H7 (cell line): ENCODE data around the gene ATXN3L. TPM values are rescaled to one million over a fixed set of nuclear protein-coding genes. Genes with fewer than 3 reads are reported as not detected.
"Not testable (repeated sequence)": the region's sequence is repeated elsewhere in the genome, so short reads cannot be mapped to it uniquely, and the experiment has no call there.

Source experiments
- DNase-seq: peaks from one replicate; pipeline ENCODE4 v3.0.0; 2012
- H3K27me3 ChIP-seq: 2 replicates; pipeline ENCODE4 v1.6.0; 2011; ENCODE audit warnings: mild to moderate bottlenecking, low read length; ENCODE audit not compliant: control insufficient read depth, insufficient read depth
- H3K36me3 ChIP-seq: replicated peaks from 2 replicates; pipeline ENCODE4 v1.5.1; 2011; ENCODE audit warnings: low read length; ENCODE audit not compliant: control insufficient read depth, insufficient read depth
- H3K4me3 ChIP-seq: 2 replicates; pipeline ENCODE4 v1.5.1; 2011; ENCODE audit warnings: low read depth, mild to moderate bottlenecking, control low read depth, low read length, moderate library complexity; ENCODE audit not compliant: insufficient read depth
- total RNA-seq: library from RNA; depleted of rRNA; stranded (reverse); fragments of >200 nt; shearing (Covaris generic); gene quantifications from 2 replicates; pipeline ENCODE4 v1.2.3, GENCODE V29; 2014

ATXN3L gene
- total RNA-seq, 1 experiment from 2014 or later: not detected

DNA sequence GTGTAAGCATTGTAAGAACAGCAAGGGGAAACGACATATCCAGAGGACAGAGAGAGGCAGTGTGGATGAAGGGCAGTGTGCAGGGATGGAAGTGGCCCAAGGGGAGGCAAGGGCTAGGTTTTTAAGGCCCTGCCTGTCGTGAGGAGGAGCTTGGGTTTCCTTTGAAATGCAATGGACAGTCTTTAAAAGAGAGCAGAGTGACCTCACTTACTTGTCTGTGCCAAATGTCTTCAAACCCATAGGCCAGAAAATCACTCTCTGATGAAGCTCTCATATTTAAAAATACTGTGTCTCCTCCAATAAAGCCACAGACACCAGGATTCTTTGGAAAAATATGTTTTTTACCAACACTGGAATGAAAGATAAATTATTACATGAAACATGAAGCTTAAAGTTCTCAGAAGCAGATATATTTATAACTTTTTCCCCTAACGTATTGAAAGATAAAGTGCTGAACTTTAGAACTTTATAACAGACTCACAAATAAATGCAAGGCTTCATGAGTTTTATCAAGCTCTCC lies 19.2 kb upstream of the ATXN3L start:
- Histone ChIP-seq H3K36me3 (no peaks in the 10 kb centered on the region), H3K27me3 (no peaks in the 10 kb centered on the region), H3K4me3 (no peak overlapping the region)
- DNase-seq: no peak

DNA sequence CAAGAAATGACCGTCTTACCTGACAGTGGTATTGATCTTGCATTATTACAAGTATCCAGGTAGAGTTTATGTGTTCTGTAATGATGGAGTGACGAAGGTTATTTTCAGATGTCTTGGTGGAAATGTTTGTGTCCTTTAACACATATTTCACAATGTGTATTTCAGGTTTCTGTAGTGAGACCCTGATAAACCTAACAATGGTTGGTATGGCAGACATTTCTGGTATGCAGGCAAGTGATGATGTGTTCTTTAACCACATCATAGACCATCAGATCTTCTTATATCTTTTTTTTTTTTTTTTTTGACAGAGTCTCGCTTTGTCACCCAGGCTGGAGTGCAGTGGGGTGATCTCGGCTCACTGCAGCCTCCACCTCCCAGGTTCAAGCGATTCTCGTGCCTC lies 14.6 kb upstream of the ATXN3L start:
- DNase-seq: no peak
- Histone ChIP-seq H3K27me3 (no peaks in the 10 kb centered on the region), H3K4me3 (no peak overlapping the region), H3K36me3 (no peaks in the 10 kb centered on the region)

DNA sequence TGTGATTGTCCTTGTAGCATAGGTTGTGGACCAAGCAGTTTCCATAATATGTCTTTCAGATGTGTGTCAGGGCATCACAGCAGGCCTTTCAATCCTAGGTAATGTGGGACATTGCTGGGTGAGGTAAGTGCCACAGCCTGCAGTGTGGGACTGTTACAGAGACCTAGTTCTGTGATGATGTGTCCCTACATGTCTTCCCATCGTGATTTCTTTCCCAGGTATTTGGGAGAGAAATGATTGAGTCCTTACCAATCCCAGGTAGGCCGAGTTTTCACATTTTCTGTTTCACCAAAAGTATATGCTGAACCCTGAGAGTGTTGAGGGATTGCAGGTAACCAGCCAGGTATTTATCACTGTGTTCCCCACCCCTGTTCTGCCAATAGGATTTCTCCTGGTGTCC lies 10.6 kb upstream of the ATXN3L start:
- no peak overlapping the region for H3K4me3 ChIP-seq
- no peaks in the 10 kb centered on the region for H3K36me3 ChIP-seq
- no peaks in the 10 kb centered on the region for H3K27me3 ChIP-seq
- no peak for DNase-seq

DNA sequence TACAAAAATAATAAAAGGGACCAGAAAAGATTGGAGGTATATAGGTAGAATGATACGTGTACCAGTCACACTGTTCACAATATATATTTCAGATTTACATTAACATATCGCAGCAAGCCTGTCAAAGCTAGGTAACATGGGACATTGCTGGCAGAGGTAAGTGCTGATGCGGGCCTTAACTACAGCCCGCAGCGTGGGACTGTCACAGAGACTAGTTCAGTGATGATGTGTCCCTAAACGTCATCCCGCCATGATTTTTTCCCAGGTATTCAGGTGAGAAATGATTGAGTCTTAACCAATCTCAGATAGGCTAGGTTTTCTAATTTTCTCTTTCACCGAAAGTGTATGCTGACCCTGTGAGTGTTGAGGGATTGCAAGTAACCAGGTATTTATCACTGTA lies 7.8 kb upstream of the ATXN3L start:
- Histone ChIP-seq H3K4me3 (no peak overlapping the region), H3K27me3 (no peaks in the 10 kb centered on the region), H3K36me3 (no peaks in the 10 kb centered on the region)
- DNase-seq: no peak

DNA sequence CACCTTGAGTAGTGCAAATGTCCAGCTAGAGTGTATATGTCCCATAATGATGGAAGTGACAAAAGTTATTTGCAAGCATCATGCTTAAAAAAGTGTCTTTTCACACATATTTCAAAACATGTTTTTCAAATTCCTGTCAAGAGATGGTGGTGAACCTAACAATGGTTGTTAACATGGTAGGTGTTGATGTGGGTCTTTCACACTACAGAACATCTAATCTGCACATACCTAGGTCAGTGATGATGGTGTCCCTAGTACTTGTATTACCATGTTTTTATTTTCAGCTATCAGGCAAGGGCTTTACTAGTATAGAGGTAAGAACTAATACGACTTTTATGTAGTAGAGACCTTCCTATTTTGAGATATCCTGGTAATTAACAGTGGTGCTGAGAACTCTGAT lies 3.4 kb upstream of the ATXN3L start:
- Histone ChIP-seq H3K4me3 (no peak overlapping the region), H3K27me3 (no peaks in the 10 kb centered on the region), H3K36me3 (no peaks in the 10 kb centered on the region)
- DNase-seq: no peak

DNA sequence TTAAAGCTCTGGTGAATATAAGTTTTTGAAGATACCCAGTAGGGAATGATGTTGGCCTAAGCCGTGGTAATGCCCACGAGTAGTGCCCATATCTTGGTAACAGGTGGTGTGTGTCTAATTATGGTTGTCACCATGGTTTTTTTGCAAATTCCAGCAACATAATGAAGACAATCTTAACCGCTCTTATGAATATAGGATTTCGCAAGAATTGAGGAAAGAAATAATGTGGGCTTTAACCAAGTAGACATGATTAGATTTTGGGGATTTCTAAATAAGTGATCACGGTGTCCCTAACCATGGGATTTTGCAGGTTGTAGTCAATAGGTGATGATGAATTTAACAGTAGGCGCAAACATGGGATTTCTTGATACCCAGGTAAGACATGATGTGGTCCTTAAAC lies 2.5 kb downstream of the ATXN3L start:
- H3K4me3 ChIP-seq: no peak overlapping the region
- H3K27me3 ChIP-seq: no peaks in the 10 kb centered on the region
- no peaks in the 10 kb centered on the region for H3K36me3 ChIP-seq
- DNase-seq: no peak

DNA sequence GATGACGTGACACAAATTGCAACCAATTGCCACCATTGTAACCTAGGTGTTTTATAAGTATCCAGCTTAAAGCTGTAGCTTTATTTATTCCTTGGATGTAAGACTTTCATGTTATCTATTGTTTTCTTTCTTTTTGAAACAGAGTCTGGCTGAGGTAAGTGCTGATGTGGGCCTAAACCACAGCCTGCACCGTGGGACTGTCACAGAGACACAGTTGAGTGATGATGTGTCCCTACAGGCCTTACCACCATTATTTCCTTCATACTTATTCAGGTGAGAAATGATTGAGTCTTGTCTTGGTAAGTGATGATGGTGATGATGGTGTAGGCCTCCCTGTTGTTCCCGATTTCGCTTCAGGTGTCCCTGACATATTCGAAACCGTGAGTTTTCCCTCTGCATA lies 8.3 kb downstream of the ATXN3L start:
- Histone ChIP-seq H3K4me3 (no peak overlapping the region), H3K27me3 (no peaks in the 10 kb centered on the region), H3K36me3 (no peaks in the 10 kb centered on the region)
- no peak for DNase-seq

DNA sequence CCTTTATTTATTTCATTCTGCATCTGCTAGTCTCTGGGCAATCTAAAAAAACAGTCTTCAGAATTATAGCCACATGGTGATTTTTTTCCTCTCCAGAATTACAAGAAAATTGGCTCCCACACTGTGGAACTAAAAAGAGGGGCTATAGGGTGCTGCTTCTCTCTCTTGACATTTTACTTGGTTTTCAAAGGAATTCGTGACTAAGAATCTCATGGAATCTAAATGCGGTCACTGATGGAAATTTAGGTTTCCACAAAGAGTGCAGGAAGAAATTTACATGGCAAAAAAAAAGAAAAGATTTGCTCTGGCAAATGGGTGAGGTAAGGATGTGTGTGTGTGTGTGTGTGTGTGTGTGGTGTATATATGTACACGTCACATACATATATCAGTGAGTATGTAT lies 10.2 kb downstream of the ATXN3L start:
- no peaks in the 10 kb centered on the region for H3K36me3 ChIP-seq
- no peak for DNase-seq
- no peaks in the 10 kb centered on the region for H3K27me3 ChIP-seq
- no peak overlapping the region for H3K4me3 ChIP-seq

DNA sequence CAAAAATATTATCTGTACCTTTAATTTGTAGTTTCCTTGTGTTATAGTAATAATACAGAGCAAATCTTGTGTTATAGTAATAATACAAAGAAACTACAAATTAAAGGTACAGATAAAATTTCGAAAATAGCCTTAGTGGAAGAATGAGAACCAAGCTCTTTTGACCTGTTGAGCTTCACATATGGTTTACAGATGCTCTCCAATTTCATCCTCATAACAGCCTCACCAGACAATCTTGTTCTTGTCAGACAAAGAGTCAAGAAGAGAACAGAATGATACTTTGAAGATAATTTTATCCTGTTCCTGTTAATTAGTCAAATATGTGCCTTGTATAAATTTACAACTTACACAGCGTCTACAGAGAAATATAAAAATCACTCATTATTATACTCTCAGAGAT lies 12.8 kb downstream of the ATXN3L start:
- no peak for DNase-seq
- Histone ChIP-seq H3K27me3 (no peaks in the 10 kb centered on the region), H3K36me3 (no peaks in the 10 kb centered on the region), H3K4me3 (no peak overlapping the region)

DNA sequence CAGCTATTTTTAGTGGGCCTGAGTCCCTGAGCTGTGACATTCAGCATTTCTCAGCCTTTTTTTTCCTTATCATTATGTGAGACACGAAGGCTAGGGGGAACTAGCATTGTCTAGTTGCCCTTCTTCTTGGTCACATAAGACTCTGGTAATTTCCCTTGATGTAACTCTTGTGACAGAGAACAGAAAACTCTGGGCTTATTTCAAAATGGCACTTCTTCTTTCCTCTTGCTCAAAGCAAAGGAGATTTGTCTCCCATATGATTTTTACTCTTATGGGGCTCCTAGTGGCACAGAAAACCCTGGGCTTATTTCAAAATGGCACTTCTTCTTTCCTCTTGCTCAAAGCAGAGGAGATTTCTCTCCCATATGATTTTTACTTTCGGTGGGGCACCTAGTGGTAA lies 14.7 kb downstream of the ATXN3L start:
- no peaks in the 10 kb centered on the region for H3K36me3 ChIP-seq
- no peak overlapping the region for H3K4me3 ChIP-seq
- DNase-seq: no peak
- no peaks in the 10 kb centered on the region for H3K27me3 ChIP-seq

DNA sequence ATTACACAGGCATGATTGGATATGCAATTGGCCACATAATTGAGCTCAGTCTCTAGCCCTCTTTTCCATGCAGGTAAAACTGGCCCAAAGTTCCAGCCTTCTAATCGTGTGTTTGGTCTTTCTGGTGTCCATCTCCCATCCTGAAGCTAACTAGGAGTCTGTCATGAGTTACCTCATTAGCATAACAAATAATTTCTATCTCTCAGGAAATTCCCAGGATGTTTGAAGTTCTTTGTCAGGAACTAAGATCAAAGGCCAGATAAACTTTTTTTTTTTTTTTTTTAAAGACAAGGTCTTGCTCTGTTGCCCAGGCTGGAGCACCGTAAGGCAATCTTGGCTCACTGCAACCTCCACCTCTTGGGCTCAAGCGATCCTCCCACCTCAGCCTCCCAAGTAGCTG lies 15.8 kb downstream of the ATXN3L start:
- H3K4me3 ChIP-seq: no peak overlapping the region
- H3K27me3 ChIP-seq: no peaks in the 10 kb centered on the region
- no peak for DNase-seq
- no peaks in the 10 kb centered on the region for H3K36me3 ChIP-seq

DNA sequence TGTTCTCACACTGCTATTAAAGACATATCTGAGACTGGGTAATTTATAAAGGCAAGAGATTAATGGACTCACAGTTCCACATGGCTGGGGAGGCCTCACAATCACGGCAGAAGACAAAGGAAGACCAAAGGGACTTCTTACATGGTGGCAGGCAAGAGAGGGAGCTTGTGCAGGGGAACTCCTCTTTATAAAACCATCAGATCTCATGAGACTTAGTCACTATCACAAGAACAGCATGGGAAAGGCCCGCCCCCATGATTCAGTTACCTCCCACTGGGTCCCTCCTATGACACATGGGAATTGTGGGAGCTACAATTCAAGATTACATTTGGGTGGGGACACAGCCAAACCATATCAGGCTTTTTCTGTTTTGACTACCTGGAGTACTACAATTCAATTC lies 16.6 kb downstream of the ATXN3L start:
- DNase-seq, H3K4me3 ChIP-seq: not testable (repeated sequence)

DNA sequence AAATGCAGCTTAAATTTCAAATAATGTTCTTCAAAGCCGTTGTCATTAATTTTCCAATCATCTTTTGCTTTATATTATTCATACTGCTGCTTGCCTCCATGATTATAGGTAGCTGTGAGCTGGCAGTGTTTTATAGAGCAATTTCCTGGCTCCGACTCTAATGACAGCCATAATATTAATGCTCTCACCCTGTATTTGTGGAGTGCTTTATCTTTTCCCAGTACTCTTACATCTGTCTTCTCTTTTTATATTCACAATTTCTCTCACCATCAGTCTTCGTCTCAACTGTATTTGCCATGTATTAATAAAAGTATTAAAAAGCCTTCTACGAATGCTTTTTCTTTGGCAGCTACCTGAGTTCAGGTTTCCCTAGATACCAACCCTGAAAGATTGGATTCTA lies 21.0 kb downstream of the ATXN3L start:
- no peak overlapping the region for H3K4me3 ChIP-seq
- H3K27me3 ChIP-seq: no peaks in the 10 kb centered on the region
- H3K36me3 ChIP-seq: no peaks in the 10 kb centered on the region
- DNase-seq: no peak

More for the DNA sequence above, 16.6 kb downstream of the ATXN3L start:
- H3K36me3 ChIP-seq, H3K27me3 ChIP-seq: not testable (repeated sequence)

DNA sequence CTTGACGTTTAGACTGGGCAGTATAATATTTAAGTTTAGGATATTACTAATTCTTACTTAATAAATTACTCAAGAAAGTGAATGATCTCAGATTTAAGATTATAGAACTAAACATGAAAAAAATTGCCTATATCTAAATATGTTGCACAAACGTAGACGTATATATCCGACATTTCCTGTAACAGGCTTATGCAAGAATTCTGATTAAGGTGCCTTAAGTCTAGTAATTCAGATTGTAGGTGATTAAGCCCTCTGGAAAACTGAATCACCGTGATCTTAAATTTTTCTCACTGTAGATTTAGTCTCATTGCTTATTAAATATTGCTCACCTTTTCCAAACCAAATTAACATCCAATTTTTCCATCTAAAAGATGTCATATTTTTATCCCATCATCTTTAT lies 24.0 kb downstream of the ATXN3L start:
- DNase-seq: no peak
- Histone ChIP-seq H3K4me3 (no peak overlapping the region), H3K27me3 (no peaks in the 10 kb centered on the region), H3K36me3 (no peaks in the 10 kb centered on the region)

DNA sequence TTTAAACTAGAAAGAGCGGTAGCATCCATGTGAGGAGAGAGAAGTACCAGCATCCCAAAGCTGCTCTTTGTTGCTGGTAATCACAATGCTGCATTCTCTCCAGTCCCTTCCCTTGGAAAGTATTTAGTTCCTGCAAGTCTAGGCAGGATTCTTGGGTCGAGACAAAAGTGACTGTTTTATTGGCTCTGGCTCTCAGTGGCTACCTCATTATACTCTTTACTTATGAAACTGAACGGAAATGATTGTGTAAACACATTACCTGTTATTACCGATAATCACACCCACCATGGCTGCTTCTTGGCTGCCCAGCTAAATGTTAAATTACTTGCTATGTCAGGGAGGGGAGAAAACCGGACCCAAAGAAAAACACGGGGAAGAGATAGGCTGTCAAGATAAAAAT lies 26.2 kb downstream of the ATXN3L start:
- Histone ChIP-seq H3K36me3 (no peaks in the 10 kb centered on the region), H3K4me3 (no peak overlapping the region), H3K27me3 (no peaks in the 10 kb centered on the region)
- no peak for DNase-seq

DNA sequence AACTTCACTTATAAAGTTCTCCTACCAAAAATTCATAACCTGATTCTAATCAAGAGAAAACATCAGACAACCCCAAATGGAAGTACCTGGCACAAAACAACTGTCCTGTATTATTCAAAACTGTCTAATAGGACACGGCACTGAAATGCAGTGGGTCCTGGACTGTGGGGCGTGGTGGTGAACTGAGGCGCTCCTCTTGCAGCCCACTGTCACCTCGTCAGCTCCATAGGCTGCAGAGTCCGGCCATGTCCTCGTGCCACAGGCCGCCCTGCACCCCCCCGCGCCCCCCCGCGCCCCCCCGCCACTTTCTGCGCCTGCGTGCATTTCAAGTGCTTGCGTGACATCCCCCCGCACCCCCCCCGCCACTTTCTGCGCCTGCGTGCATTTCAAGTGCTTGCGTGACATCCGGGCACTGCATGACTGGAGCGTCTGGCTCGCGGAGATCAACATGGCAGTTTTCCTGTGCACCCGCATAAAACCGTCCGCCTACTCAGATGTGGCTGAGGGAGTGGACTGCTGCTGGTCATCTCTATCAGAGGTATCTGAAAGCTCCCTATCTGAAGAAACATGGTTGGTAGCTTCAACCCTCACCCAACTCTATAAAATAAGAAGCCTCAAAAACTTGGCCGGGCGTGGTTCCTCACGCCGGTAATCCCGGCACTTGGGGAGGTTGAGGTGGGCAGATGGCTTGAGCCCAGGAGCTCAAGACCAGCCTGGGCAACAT lies 28.8 kb downstream of the ATXN3L start:
- DNase-seq: no peak
- no peaks in the 10 kb centered on the region for H3K36me3 ChIP-seq
- no peak overlapping the region for H3K4me3 ChIP-seq
- H3K27me3 ChIP-seq: no peaks in the 10 kb centered on the region
